ENCODE results near the gene ATCAY.

ATCAY gene

DNA sequence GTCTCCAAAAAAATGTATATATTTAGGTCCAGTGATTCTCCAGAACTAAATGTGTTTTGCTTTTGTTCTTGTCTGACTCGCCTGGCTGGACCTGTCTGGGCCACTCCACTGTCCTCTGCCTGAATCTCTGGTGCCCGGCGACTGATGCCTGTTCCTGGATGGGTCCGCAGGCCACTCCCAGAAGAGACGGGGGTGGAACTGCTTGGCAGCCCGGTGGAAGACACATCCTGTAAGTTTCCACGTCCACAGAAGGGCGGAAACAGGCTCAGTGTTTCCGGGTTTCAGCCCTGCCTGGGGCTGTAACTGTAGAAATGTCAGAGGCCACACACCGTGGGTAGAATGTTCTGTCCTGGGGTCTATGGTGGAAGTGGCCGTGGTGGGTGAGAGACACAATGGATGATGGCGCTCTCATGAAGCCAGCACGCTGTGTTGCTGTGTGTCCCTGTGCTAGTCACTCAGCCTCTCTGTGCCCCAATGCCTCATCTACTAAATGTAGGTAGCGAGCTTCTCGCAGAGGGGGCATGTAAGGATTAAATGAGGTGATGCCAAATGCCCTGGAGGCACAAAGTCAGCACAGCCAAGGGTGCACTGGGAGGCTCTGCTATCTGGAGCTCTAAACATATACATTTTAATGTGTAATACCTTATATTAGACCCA is 22.0 kb downstream of the ATCAY start:
- 85 to 91% methylated on average over 11 to 13 of the region's 15 CpGs for WGBS, 2 experiments (ENCODE audit: insufficient coverage in 2 of 2)
- Histone ChIP-seq H3K9me3 (ENCODE audit: control insufficient read depth, low read length) (peaks cover 10% of the 10 kb centered on the region), H3K4me3 (ENCODE audit: extremely low read depth, insufficient read depth, low read length, poor library complexity, severe bottlenecking) (no peak overlapping the region), H3K4me1 (ENCODE audit: control insufficient read depth, insufficient read depth, low read length, poor library complexity, severe bottlenecking) (no peaks in the 10 kb centered on the region), H3K36me3 (ENCODE audit: control insufficient read depth, insufficient read depth, low read length) (peaks cover 9% of the 10 kb centered on the region), H3K27ac (ENCODE audit: low read depth, low read length, severe bottlenecking) (no peak overlapping the region)

- Histone ChIP-seq H3K4me1 (ENCODE audit: control insufficient read depth, insufficient read depth, low read length, poor library complexity, severe bottlenecking) (no peaks in the 10 kb centered on the region), H3K9me3 (ENCODE audit: control insufficient read depth, low read length) (no peaks in the 10 kb centered on the region), H3K36me3 (ENCODE audit: control insufficient read depth, insufficient read depth, low read length) (peaks cover under 1% of the 10 kb centered on the region), H3K4me3 (ENCODE audit: extremely low read depth, insufficient read depth, low read length, poor library complexity, severe bottlenecking) (no peak overlapping the region), H3K27ac (ENCODE audit: low read depth, low read length, severe bottlenecking) (no peak overlapping the region)
- 94 to 97% methylated on average over 3 to 7 of the region's 8 CpGs for WGBS, 2 experiments (ENCODE audit: insufficient coverage in 2 of 2)
These were observed 23.7 kb downstream of the ATCAY start for GRCh38 chr19:3904233-3904632.

GRCh38 chr19:3907626-3908265 is 27.3 kb downstream of the ATCAY start:
- no peak overlapping the region for H3K4me3 ChIP-seq (ENCODE audit: extremely low read depth, insufficient read depth, low read length, poor library complexity, severe bottlenecking)
- H3K4me1 ChIP-seq (ENCODE audit: control insufficient read depth, insufficient read depth, low read length, poor library complexity, severe bottlenecking), result no peaks in the 10 kb centered on the region
- 93 to 94% methylated on average over 44 to 48 of the region's 50 CpGs for WGBS, 2 experiments (ENCODE audit: insufficient coverage in 2 of 2)

GRCh38 chr19:3908266-3909054 is 28.0 kb downstream of the ATCAY start:
- 75 to 86% methylated on average over 13 of the region's 14 CpGs for WGBS, 2 experiments (ENCODE audit: insufficient coverage in 2 of 2)
- H3K4me1 ChIP-seq (ENCODE audit: control insufficient read depth, insufficient read depth, low read length, poor library complexity, severe bottlenecking), result no peaks in the 10 kb centered on the region

More at GRCh38 chr19:3907626-3908265, 27.3 kb downstream of the ATCAY start:
- peaks cover 12% of the 10 kb centered on the region for H3K9me3 ChIP-seq (ENCODE audit: control insufficient read depth, low read length)
- H3K27ac ChIP-seq (ENCODE audit: low read depth, low read length, severe bottlenecking), result no peak overlapping the region
- peaks cover 18% of the 10 kb centered on the region for H3K36me3 ChIP-seq (ENCODE audit: control insufficient read depth, insufficient read depth, low read length)

DNA sequence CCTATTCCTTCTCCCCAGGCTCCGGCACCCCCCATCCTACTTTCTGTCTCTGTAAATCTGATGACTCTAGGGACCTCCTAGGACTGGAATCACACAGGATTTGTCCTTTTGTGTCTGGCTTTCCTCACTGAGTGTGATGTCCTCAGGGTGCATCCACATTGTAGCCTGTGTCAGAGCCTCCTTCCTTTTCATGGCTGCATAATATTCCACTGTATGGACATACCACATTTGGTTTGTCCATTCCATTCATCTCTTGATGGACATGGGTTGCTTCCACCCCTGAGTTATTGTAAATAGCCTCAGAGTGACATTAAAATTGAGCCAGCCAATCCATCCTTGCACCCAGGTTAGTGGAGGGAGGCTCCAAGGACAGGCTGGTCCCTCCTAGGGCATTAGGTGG is 29.6 kb downstream of the ATCAY start:
- H3K36me3 ChIP-seq (ENCODE audit: control insufficient read depth, insufficient read depth, low read length), result peaks cover 18% of the 10 kb centered on the region
- H3K9me3 ChIP-seq (ENCODE audit: control insufficient read depth, low read length), result peaks cover 12% of the 10 kb centered on the region
- H3K4me1 ChIP-seq (ENCODE audit: control insufficient read depth, insufficient read depth, low read length, poor library complexity, severe bottlenecking), result no peaks in the 10 kb centered on the region
- H3K4me3 ChIP-seq (ENCODE audit: extremely low read depth, insufficient read depth, low read length, poor library complexity, severe bottlenecking), result no peak overlapping the region
- H3K27ac ChIP-seq (ENCODE audit: low read depth, low read length, severe bottlenecking), result no peak overlapping the region
- WGBS, 2 experiments (ENCODE audit: insufficient coverage in 2 of 2), result 100% methylated on average over 1 of the region's 1 CpG

More at GRCh38 chr19:3908266-3909054, 28.0 kb downstream of the ATCAY start:
- Histone ChIP-seq H3K27ac (ENCODE audit: low read depth, low read length, severe bottlenecking) (no peak overlapping the region), H3K9me3 (ENCODE audit: control insufficient read depth, low read length) (peaks cover 12% of the 10 kb centered on the region), H3K36me3 (ENCODE audit: control insufficient read depth, insufficient read depth, low read length) (peaks cover 18% of the 10 kb centered on the region), H3K4me3 (ENCODE audit: extremely low read depth, insufficient read depth, low read length, poor library complexity, severe bottlenecking) (no peak overlapping the region)

- Histone ChIP-seq H3K4me1 (ENCODE audit: control insufficient read depth, insufficient read depth, low read length, poor library complexity, severe bottlenecking) (no peaks in the 10 kb centered on the region), H3K9me3 (ENCODE audit: control insufficient read depth, low read length) (peaks cover 16% of the 10 kb centered on the region), H3K27ac (ENCODE audit: low read depth, low read length, severe bottlenecking) (no peak overlapping the region), H3K4me3 (ENCODE audit: extremely low read depth, insufficient read depth, low read length, poor library complexity, severe bottlenecking) (no peak overlapping the region), H3K36me3 (ENCODE audit: control insufficient read depth, insufficient read depth, low read length) (peaks cover 26% of the 10 kb centered on the region)
- 78 to 90% methylated on average over 5 of the region's 9 CpGs for WGBS, 2 experiments (ENCODE audit: insufficient coverage in 2 of 2)
These were observed 33.7 kb downstream of the ATCAY start for GRCh38 chr19:3914199-3914598.

- H3K36me3 ChIP-seq (ENCODE audit: control insufficient read depth, insufficient read depth, low read length), result peaks cover 15% of the 10 kb centered on the region
- H3K4me1 ChIP-seq (ENCODE audit: control insufficient read depth, insufficient read depth, low read length, poor library complexity, severe bottlenecking), result no peaks in the 10 kb centered on the region
- no peak overlapping the region for H3K4me3 ChIP-seq (ENCODE audit: extremely low read depth, insufficient read depth, low read length, poor library complexity, severe bottlenecking)
- peaks cover 8% of the 10 kb centered on the region for H3K9me3 ChIP-seq (ENCODE audit: control insufficient read depth, low read length)
- no peak overlapping the region for H3K27ac ChIP-seq (ENCODE audit: low read depth, low read length, severe bottlenecking)
- WGBS, 2 experiments (ENCODE audit: insufficient coverage in 2 of 2), result 89 to 90% methylated on average over 3 to 4 of the region's 5 CpGs
These were observed 35.5 kb downstream of the ATCAY start for GRCh38 chr19:3916033-3916432.

DNA sequence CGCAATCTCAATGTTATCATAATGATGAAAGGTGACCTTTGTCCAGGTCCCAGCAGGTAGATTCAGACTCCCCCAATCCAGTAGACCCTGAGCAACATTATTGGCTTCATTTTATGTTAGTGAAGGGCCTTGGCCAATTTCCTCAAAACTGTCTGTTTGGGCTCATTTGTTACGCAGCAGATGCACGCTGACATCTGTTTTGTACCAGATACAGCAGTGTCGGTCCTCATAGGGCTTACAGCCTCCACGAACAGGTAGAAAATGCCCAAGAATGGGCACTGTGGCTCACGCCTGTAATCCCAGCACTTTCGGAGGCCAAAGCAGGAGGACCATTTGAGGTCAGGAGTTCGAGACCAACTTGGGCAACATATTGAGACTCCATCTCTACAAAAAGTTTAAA is 39.3 kb downstream of the ATCAY start:
- no peak overlapping the region for H3K27ac ChIP-seq (ENCODE audit: low read depth, low read length, severe bottlenecking)
- peaks cover 8% of the 10 kb centered on the region for H3K9me3 ChIP-seq (ENCODE audit: control insufficient read depth, low read length)
- 90 to 93% methylated on average over 7 of the region's 8 CpGs for WGBS, 2 experiments (ENCODE audit: insufficient coverage in 2 of 2)
- H3K4me3 ChIP-seq (ENCODE audit: extremely low read depth, insufficient read depth, low read length, poor library complexity, severe bottlenecking), result no peak overlapping the region
- H3K36me3 ChIP-seq (ENCODE audit: control insufficient read depth, insufficient read depth, low read length), result peaks cover 17% of the 10 kb centered on the region
- no peaks in the 10 kb centered on the region for H3K4me1 ChIP-seq (ENCODE audit: control insufficient read depth, insufficient read depth, low read length, poor library complexity, severe bottlenecking)

DNA sequence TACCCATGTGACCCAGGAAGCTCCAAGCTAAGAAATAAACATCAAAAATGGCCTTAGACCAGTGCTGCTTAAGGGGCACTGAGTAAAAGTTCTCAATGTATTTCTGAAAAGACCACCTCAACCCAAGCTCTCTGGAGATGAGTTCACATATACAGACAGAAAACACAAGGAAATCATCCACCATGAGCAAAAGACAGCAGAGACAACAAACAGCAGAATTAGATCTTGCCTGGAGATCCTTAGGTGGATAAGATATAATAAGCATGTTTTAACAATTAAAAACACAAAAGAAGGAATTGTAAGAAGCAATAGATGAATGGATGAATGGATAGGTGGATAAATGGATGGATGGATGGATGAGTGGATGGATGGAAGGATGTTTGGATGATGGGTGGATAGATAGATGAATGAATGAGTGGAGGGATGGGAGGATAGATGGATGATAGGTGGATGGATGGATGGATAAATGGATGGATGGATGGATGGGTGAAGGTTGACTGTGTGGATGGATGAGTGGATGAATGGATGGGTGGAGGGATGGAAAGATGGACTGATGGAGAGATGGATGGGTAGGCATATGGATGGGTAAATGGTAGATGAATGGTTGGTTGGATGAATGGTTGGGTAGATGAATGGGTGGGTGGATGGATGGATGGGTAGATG is 42.7 kb downstream of the ATCAY start:
- no peak overlapping the region for H3K4me3 ChIP-seq (ENCODE audit: extremely low read depth, insufficient read depth, low read length, poor library complexity, severe bottlenecking)
- peaks cover 19% of the 10 kb centered on the region for H3K36me3 ChIP-seq (ENCODE audit: control insufficient read depth, insufficient read depth, low read length)
- no peak overlapping the region for H3K27ac ChIP-seq (ENCODE audit: low read depth, low read length, severe bottlenecking)
- H3K9me3 ChIP-seq (ENCODE audit: control insufficient read depth, low read length), result peaks cover 4% of the 10 kb centered on the region
- H3K4me1 ChIP-seq (ENCODE audit: control insufficient read depth, insufficient read depth, low read length, poor library complexity, severe bottlenecking), result no peaks in the 10 kb centered on the region

DNA sequence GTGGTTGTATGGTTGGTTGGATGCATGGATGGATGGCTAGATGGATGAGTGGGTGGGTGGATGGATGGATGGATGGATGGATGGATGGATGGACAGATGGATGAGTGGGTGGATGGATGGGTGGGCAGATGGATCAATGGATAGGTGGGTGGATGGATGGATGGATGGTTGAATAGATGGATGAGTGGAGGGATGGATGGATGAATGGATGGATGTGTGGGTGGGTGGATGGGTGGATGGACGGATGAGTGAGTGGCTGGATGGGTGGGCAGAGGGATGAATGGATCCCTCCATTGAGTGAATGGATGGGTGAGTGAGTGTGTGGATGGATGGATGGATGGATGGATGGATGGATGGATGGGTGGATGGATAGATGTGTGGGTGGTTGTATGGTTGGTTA is 43.4 kb downstream of the ATCAY start:
- Histone ChIP-seq H3K4me3 (ENCODE audit: extremely low read depth, insufficient read depth, low read length, poor library complexity, severe bottlenecking) (no peak overlapping the region), H3K27ac (ENCODE audit: low read depth, low read length, severe bottlenecking) (no peak overlapping the region), H3K9me3 (ENCODE audit: control insufficient read depth, low read length) (peaks cover 4% of the 10 kb centered on the region), H3K4me1 (ENCODE audit: control insufficient read depth, insufficient read depth, low read length, poor library complexity, severe bottlenecking) (no peaks in the 10 kb centered on the region), H3K36me3 (ENCODE audit: control insufficient read depth, insufficient read depth, low read length) (peaks cover 17% of the 10 kb centered on the region)
- 88 to 100% methylated on average over 1 of the region's 1 CpG for WGBS, 2 experiments (ENCODE audit: insufficient coverage in 2 of 2)
